GM13976 (cell line): ENCODE measurements around the gene CDH23.

Experiments used
- DNase-seq: peaks from one replicate; pipeline ENCODE4 v3.0.0; 2012; ENCODE audit warnings: low spot score
- CTCF ChIP-seq: IDR thresholded peaks from 2 replicates; pipeline ENCODE4 v1.5.1; 2012; ENCODE audit warnings: borderline replicate concordance, mild to moderate bottlenecking; ENCODE audit not compliant: insufficient read depth; ENCODE audit errors: extremely low read depth, missing control alignments, control extremely low read depth
- in situ Hi-C: fragments of 300-500 bp; cut with MboI; formaldehyde crosslinking; loops from one replicate; pipeline ENCODE4 v1.12.0; 2022; ENCODE audit warnings: low sequenced_read_pairs, mixed read lengths, inconsistent platforms; ENCODE audit not compliant: unreplicated experiment

The CDH23 gene

GRCh38 chr10:71683301-71683700 is 286.6 kb downstream of the CDH23 start:
- in situ Hi-C loops, result no loop called here
- DNase-seq, result no peak
- no peak for TF ChIP-seq CTCF

- no peak for TF ChIP-seq CTCF
- no peak for DNase-seq
- in situ Hi-C loops, result no loop called here
These were observed 287.8 kb downstream of the CDH23 start for GRCh38 chr10:71684356-71685173.

- TF ChIP-seq CTCF, result no peak
- in situ Hi-C loops, result no loop called here
- DNase-seq, result no peak
These were observed 289.0 kb downstream of the CDH23 start for GRCh38 chr10:71685554-71686232.

GRCh38 chr10:71687077-71687476 is 290.4 kb downstream of the CDH23 start:
- TF ChIP-seq CTCF, result no peak
- in situ Hi-C loops, result no loop called here
- no peak for DNase-seq

GRCh38 chr10:71687480-71687879 is 290.8 kb downstream of the CDH23 start:
- in situ Hi-C loops, result no loop called here
- DNase-seq, result no peak
- no peak for TF ChIP-seq CTCF

- TF ChIP-seq CTCF, result no peak
- no peak for DNase-seq
- in situ Hi-C loops, result no loop called here
These were observed 291.5 kb downstream of the CDH23 start for GRCh38 chr10:71688256-71688655.
